ENCODE data around the gene SLC9A1. TPM values are rescaled to one million over a fixed set of nuclear protein-coding genes. Genes with fewer than 3 reads are reported as not detected.

Gene SLC9A1
- total RNA-seq, 1 donor, result 6.0 TPM

- DNase-seq (ENCODE audit: low read depth), result peak; percentile 77
- no peak overlapping the region for H3K4me3 ChIP-seq (ENCODE audit: low read depth, low read length)
- no peak for TF ChIP-seq CTCF (IDR thresholded peaks at IDR 0.05; ENCODE audit: insufficient read depth, low read depth, low read length)
Measured at GRCh38 chr1:27099135-27099586, 55.8 kb downstream of the SLC9A1 start.

- H3K4me3 ChIP-seq (ENCODE audit: low read depth, low read length), result no peak overlapping the region
- TF ChIP-seq CTCF (IDR thresholded peaks at IDR 0.05; ENCODE audit: insufficient read depth, low read depth, low read length), result no peak
- no peak for DNase-seq (ENCODE audit: low read depth)
Measured at GRCh38 chr1:27098431-27099134, 56.3 kb downstream of the SLC9A1 start.

- H3K4me3 ChIP-seq (ENCODE audit: low read depth, low read length), result no peak overlapping the region
- TF ChIP-seq CTCF (IDR thresholded peaks at IDR 0.05; ENCODE audit: insufficient read depth, low read depth, low read length), result peak; percentile 96
- DNase-seq (ENCODE audit: low read depth), result peak; percentile 78
Measured at GRCh38 chr1:27097484-27097917, 57.4 kb downstream of the SLC9A1 start.

- TF ChIP-seq CTCF (IDR thresholded peaks at IDR 0.05; ENCODE audit: insufficient read depth, low read depth, low read length), result no peak
- H3K4me3 ChIP-seq (ENCODE audit: low read depth, low read length), result no peak overlapping the region
- DNase-seq (ENCODE audit: low read depth), result no peak
Measured at GRCh38 chr1:27095576-27095975, 59.3 kb downstream of the SLC9A1 start.

GRCh38 chr1:27092888-27093287, 62.0 kb downstream of the SLC9A1 start:
- no peak for DNase-seq (ENCODE audit: low read depth)
- no peak for TF ChIP-seq CTCF (IDR thresholded peaks at IDR 0.05; ENCODE audit: insufficient read depth, low read depth, low read length)
- no peak overlapping the region for H3K4me3 ChIP-seq (ENCODE audit: low read depth, low read length)

GRCh38 chr1:27090911-27091310, 64.0 kb downstream of the SLC9A1 start:
- H3K4me3 ChIP-seq (ENCODE audit: low read depth, low read length), result no peak overlapping the region
- no peak for TF ChIP-seq CTCF (IDR thresholded peaks at IDR 0.05; ENCODE audit: insufficient read depth, low read depth, low read length)
- DNase-seq (ENCODE audit: low read depth), result no peak
